8988T (cell line): ENCODE measurements around the gene CGGBP1.

Experiments used
- DNase-seq: peaks from one replicate; pipeline ENCODE4 v3.0.0; 2011

CGGBP1 gene, protein sequence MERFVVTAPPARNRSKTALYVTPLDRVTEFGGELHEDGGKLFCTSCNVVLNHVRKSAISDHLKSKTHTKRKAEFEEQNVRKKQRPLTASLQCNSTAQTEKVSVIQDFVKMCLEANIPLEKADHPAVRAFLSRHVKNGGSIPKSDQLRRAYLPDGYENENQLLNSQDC

DNA sequence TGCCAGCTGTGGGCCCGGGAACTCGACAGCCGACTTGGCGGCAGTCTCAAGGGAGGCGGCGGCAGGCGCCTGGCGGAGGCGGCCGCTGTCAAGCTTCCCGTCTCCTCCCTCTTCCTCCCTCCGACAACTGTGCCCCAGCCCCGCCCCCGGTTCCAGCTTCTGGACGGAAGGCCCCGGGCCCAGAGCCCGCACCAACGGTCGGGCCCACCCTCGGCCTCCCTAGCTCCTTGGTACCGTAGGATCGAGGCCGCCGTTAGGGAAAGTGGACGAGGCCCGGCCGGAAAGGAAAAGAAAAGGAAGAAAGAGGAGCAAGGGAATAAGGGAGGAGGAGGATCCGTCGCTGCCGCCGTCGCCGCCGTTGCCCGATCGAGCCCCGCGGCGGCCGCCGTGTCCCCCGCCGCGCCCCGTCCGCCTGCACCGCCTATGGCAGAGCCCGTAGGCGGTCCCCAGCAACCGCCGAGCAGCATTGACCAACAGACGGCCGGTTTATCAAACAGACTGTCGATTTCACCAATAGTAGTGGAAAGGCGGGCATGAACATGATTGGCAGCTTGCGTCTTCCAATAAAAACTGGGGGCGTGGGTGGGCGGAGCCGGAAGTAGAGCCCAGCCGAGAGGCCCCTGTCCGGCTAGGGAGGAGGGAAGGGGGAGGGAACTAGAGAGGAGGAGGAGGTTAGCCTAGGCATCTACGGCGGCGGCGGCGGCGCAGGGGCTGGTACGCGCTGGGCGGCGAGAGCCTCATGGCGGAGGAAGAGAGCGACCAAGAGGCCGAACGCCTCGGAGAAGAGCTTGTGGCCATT is at the start of gene CGGBP1, which contains the start of gene ZNF654:
Gene CGGBP1 (minus strand): TSS at position 425 of the 799 bp plus-strand sequence. CDS start 3,029 bp downstream, outside the sequence.
Gene ZNF654 (plus strand): TSS at position 675 of the 799 bp plus-strand sequence. CDS start 65 bp downstream, at position 740.
- peak; percentile 79 for DNase-seq

DNA sequence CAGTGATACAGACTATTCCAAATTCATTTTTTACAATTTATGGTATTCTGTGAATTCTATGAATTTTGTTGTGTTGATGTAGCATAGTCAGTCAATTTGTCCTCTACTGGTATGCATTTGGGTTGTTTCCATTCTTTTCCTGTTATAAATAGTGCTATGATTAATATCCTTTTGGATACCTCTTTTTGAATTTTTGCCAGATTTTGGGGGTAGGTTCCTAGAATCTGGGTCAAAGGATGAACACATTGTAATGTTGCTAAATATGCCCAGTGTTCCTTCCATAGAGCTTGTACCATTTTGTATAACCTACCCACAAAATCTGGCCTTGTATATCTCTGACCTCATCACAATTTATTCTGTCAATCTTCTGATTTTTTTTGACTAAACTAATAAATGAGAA is 46.5 kb upstream of the CGGBP1 start:
- DNase-seq = no peak

DNA sequence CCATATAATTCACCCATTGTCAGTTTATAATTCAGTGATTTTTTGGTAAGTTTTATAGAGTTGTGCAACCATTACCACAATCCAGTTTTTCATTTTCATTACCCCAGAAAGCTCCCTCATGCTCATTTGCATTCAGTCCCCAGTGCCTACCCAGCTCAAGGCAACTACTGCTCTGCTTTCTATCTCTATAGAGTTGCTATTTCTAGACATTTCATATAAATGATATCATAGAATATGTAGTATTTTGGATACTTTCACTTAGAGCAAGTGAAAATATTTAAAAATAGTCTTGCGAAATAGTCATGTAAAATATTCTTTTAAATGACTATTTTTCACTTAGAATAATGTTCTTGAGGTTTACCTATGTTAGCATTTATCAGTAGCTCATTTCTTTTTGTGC is 42.3 kb upstream of the CGGBP1 start:
- DNase-seq = no peak

DNA sequence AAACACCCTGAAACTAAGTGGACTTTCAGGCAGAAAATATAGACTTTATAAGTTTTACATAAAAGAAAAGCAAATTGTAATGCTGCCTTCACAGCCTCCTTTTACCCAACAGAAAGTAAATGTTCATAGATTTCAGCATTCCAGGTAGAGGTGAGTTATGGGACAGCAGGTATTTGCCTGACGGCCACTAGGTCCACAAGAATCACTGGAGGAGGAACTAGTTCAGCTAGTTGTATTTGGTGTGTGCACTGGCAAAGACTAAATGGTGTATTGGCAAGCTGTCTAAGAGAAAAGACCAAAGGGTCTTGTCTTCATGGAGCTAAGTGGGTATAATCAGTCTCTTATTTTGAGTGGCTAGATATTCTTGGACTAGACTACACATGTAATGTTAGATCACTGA is 34.5 kb upstream of the CGGBP1 start:
- DNase-seq = no peak

DNA sequence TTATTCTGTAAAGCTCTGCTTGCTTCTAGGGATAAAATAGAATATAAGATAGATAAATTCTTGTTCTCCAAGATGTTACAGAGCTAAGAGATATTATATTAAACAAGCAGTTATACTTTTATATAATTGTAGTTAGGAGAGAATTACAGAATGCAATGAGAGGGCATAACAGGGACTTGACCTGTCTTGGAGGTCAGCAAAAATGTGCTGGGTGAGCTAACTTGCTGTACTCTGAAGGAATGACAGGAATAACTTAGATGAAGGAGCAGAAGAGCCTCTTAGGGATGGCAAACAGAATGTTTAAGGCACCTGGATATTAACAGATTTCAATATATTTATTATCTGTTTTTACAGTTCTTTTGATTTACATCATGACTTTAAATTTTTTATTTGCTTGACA is 33.5 kb upstream of the CGGBP1 start:
- DNase-seq = no peak

DNA sequence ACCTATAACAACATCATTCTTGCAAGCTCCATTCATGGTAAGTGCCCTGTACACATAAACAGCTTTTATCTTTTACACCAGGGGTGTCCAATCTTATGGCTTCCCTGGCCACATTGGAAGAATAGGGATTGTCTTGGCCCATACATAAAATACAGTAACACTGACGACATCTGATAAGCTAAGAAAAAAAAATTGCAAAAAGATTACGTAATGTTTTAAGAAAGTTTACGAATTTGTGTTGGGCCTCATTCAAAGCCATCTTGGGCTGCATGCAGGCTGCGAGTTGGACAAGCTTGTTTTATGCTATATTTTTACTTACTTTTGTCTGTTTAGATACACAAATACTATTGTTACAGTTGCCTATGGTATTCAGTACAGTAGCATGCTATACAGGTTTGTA is 31.9 kb upstream of the CGGBP1 start:
- no peak for DNase-seq

DNA sequence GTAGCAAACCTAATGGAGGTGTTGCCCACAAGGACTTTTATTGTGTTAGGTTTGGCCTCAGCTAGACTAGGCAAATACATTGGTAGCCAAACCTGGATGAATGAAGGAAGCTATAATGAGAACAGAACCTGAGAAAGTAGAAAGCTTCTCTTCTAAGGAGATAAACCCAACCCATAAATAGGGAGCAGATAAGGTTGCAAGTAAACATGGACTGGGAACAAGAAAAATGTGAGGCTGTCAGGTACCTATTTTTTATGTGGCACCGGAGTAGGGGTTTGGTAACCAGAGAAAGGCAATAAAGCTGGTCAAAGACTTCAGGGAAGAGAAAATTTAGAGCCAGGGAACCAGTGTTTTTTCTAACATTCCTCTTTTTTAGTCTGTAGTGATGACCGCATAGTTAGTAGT is 25.3 kb upstream of the CGGBP1 start:
- DNase-seq = no peak

DNA sequence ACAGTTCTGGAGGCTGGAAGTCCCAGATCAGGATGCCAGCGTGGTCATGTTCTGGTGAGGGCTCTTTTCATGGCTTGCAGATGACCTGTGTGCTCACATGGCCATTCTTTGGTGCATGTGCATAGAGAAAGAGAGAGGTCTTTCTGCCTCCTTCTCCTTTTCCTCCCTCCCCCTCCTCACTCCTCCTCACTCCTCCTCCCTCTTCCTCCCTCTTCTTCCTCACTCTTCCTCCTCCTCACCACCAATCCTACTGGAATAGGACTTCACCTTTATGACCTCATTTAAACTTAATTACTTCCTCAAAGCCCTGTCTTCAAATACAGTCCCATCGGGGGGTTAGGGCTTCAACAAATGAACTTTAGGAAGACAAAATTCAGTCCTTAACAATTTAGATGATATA is 24.0 kb upstream of the CGGBP1 start:
- no peak for DNase-seq

DNA sequence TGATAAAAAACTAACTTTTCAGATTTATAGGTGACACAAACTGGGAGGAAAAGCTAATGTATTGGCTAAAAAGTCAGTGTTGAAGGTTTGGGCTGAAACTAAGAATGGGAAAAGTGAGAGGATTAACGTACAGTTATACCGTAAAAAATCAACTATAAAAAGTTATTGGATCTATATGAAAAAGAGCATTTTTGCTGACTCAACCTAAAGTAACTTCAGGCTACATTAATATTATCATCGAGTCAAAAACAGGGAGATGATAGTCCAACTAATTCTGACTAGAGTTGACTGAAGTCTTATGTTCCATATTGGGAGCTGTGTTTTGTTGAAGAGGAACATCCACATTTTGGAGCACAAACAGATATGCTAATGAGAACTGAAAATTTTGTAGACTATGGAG is 20.1 kb upstream of the CGGBP1 start:
- DNase-seq = no peak

DNA sequence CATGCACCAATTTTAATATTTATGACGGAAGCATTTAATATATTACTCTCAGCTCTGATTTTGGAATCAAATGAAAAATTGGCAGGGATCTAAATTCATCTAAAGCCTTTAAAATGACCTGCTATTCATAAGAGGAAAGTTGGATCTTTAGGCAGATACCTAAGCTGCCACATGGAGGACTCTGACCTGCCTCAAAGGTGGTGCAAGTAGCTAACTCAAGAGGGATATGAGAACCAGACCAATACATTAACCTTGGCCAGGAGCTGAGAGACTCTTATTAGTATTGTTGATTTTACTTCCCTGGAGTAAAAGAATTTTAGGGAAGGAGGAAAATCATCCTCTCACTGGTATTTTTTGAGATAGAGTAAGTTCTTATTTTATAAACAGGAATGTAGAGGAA is 17.9 kb upstream of the CGGBP1 start:
- no peak for DNase-seq

DNA sequence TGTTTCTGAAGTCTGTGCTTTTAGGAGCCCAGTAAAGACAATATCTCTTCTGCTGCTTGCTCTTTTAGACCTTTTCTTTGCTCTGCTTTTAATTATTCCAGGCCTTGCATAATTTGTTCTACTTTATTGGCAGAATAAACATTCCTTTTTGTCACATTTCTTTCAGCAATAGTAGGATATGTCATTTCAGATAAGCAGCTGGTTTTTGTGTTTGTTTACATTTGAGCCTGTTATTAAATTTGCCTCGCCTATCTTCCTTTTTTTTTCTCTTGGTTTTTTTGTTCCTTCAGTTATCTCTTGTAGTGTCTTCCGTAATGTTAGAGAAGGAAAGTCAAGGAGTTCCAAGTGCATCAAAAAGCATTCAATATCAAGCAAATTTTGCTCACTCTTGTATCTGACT is 16.7 kb upstream of the CGGBP1 start:
- DNase-seq = no peak

DNA sequence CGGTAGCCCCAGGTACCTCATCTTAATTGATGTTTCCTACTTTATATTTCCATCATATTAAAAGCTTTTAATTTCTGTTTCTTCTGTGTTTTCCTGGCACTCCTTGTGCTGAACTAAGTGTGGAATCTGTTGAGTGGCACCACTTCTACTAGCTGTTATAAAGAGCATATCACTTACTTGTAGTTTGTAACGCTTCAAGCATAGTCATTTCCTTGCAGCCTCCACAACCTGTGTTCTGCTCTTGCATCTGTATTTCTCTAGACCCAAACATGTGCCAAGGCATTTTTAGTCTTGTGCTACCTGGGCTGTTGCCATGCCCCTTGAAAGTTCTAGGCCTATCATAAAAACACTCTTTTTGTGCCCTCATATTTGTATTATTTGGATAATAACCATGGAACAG is 16.3 kb upstream of the CGGBP1 start:
- DNase-seq = no peak

DNA sequence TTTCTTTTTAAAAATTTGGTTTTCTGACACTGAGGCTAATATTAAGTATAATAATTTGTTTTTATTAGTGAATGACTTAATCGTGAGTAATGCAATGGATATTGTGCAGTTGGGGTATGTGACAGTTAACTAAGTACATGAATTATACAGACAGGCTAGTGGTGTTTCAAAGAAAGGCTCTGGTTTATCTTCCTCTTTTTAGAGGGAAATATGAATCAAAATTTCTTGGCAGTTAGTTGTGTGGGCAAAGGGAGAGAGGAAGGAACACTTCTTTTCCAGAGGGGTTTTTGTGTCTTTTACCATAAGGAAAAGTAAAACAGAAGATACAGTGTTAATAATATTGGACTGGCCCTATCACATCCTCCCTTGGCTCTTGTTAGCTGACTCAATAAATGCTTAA is 2.9 kb upstream of the CGGBP1 start:
- DNase-seq = no peak

DNA sequence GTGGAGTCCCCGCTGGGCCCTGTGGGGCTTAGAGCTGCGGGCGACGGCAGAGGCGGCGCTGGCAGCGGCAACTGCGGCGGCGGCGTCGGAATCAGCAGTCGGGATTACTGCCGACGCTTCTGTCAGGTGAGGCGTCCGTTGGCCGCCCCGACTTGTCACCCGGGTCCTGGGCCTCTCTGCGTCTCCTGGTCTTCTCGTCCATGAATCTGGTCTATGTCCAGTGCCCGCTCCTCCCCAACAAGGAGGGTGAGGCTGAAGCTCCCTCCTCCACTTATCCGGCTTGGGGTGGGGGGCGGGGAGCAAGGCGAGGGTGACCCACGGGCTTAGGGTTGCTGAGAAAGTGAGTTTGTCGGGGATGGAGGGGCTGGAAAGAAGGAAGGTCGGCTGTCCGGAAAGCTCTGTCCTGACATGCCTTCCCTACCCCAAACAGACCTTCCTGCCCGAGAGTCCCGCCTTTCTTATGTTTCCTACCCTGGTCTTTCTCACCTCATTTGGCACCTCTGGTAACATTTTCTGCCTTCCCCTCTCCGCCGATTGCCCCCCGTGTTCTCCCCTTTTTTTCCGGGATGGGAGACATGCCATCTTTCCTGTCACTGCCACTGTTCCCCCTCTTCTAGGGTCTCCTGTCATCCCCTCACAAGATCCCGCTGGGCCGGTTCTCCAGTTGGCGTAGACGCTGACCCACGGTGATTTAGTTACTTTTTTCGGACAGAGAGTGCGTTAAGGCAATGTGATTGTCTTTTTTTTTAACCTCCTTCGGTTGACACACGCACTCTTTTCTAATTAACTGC is 770 bp upstream of the CGGBP1 start:
- no peak for DNase-seq

DNA sequence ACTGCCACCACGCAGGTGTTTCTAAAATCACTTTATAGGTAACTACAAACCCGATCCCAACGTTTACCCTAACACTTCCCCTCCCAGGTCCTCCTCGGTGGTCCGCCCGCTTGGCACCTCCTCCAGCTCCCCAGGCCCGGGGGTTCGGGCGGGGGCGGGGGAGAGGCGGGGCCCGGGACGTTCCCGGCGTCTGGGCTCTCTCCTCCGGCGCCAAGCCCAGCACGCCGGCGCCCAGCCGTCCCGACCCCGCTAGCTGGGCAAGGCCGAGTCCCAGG is 562 bp downstream of the CGGBP1 start:
- DNase-seq = peak; percentile 23

DNA sequence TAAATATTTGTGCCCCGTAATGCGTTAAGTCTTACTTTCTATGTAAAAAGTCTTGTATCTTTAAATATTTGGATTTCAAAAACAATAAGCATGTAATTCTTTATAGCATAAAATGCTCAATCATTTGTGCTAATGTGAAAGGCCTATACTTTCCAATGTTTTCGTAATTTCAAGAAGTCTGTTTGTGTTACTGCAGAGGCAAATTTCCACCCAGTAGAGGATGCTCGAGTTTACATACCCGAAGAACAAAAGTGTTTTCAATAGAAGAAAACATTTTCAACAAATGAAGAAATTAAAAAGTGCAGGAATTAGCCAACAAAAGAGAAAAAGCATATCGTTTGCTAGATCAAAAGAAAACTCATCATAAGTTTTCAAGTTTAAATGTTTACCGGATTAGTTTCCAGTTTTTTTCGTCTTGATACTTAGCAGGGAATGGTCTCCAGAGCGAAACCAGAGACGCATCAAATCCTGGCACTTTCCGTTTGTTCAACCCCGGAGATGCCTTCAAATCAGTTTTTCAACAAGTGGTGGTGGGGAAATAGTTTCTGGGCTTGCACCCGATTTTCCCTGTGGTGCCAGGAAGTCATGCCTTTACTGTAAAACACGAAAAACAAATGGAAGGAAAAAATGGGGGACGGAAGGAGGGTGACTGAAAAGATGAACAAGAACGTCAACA is 1.0 kb downstream of the CGGBP1 start:
- no peak for DNase-seq

DNA sequence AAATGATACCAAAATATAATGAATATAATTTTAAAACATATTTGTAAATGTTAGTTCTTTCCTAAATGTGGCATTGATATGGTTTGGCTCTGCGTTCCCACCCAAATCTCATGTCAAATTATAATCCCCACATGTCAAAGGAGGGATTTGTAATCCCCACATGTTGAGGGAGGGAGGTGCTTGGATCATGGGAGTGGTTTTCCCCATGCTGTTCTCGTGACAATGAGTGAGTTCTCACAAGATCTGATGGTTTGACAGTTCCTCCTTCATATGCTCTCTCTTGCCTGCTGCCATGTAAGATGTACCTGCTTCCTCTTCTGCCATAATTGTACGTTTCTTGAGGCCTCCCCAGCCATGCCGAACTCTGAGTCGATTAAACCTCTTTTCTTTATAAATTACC is 12.0 kb downstream of the CGGBP1 start:
- DNase-seq = no peak

DNA sequence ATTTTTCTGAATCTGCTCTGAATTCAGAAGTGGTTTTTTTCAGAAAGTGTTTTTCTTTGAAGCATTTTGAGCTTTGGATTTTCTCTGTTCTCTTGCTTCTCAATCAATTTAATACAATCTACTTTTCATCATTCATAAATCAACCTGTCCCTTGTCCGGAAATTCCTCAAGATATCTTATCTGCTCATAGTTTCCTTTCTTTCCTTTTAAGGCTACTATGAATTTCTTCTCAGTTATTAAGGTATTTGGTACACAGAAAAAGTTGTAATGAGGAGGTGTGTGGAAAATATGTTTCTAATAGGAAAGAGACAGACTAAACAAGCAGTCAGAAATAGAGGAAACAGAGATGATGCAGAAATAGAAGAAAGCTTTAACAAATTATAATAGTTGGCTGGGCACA is 14.4 kb downstream of the CGGBP1 start:
- no peak for DNase-seq

DNA sequence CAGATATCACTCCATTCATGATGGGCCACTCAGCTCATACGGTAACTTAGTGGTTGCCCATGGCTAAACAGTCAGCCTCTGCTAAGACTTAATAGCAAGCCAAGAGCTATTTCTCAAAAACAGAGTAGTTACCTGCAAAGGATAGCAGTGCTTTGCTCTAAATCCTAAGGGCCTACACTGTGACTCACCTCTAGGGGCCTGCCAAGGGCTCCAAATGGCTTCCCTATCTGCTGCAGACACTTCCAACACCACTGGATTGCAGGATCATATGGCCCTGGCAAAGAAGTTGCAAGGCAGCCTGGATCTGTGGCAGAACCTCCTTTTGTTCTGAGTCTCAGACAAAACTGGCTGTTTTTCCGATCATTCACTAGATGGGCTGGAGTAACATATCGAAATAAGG is 17.8 kb downstream of the CGGBP1 start:
- no peak for DNase-seq

DNA sequence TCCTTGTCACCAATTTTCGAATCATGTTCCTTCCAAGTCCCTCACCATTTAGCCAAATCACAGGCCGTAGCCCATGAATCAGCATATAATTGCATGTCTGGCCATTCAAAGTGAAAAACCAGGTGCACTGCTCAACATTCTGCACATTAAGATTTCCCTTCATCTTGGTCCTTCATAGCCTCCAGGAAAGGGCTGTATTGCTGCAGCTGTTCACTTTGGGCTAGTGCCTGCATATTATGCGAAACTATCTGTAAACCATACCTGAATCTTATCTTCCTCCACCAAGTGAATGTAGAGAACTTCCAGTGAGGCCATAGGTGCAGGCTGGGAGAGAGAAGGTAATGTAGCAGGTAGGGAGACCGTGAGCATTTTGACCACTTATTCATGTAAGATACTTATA is 18.3 kb downstream of the CGGBP1 start:
- no peak for DNase-seq

DNA sequence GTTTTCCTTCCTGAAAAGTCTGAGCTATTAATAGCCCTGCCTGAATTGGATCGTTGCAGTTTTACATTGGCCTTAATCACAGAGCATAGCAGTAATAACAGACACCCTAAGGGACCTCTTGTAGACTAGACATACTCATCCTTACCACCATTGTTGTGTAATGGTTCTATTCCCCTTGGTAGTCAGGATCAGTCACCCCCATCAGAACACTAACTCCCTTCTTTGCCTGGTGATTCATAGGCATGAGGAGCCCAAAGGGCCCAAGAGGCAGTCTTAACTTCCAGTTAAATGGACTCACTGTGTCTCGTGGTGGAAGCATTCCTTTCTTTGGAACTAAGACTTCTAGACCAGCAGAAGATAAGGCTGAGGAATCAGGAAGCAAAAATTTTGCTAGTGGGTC is 20.2 kb downstream of the CGGBP1 start:
- no peak for DNase-seq

DNA sequence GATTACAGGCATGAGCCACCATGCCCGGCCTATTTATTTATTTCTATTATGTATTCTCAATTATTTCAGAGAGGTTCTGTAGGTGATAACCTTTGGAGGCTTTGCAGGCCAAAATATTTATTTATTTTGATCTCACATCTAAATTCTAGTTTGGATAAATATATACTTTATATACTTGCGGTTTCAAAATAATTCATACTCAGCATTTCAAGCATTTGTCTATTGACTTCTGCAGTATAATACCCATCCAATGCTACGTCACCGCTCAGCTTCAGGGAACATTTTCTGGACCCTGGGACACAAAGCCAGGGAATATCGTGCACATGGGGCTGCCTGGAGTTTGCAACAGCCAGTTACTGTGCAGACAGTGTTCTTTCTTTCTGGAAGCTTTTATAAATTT is 22.6 kb downstream of the CGGBP1 start:
- DNase-seq = no peak

DNA sequence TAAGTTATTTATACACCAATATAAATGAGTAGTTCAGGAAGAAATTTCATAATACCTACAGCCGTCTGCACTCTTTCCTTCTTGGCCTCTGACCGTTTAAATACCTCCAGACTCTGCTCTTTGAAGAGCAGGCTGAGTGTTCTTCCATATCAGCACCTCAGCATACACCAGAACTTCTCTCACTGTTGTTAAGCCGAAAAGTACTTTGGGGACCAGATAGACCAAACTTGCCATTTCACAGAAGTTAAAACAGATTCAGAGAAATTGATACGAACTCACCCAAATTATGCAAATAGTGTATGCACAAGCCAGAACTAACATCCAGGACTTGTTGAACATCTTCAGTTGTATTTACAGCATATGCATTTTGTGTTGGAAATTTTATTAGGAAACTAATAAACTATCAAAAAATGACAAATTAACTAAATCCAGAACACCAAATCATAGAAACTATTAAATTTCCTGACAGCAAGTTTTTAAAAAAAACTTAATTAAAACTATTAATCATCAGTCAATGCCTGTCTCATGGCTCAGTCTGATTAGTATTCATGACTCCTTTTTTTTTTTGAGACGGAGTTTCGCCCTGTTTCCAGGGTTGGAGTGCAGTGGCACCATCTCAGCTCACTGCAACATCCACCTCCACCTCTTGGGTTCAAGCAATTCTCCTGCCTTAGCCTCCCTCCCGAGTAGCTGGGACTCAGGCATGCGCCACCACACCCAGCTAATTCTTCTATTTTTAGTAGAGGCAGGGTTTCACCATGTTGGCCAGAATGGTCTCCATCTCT is 24.1 kb downstream of the CGGBP1 start:
- DNase-seq = no peak
